ENCODE measurements around the gene CRADD.
"Not testable (repeated sequence)": the region's sequence is repeated elsewhere in the genome, so short reads cannot be mapped to it uniquely, and the experiment has no call there.

CRADD gene

DNA sequence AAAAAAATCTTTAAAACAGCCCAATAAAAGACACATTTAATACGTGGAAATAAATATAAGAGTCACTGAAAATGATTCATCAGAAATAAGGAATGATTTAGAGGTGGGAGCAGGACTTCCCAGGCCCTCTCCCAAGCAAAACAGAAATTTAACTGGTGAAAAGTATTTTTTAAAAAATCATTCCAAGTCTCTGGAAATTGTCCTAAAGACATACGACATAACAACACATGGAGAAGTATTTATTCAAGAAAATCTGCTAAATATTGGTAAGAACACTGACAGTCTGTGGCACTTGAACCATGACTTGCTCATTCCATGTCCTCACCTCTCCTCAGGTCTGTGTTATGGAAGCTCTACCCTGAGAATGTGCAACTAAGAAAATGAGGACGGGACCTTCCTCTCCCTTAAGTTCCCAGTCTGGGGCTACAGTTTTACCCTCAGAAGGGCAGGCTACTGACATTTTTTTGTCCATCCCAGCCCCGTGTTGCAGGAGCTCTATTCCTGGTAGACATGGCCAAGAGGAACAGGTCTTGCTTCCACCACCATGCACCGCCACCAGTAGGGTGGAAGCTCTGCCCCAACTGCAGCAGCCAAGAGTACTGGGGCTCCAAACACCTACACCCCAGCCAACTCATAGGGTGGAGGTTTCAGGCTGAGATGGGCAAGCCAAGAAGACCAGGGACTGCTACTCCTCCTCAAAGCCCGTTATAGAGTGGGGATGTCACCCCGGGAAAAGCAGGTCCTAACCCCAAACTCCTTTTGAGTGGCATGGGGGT is 193.0 kb downstream of the CRADD start:
- DNase-seq (ENCODE audit: low read depth, low spot score): no peak

- not testable (repeated sequence) for DNase-seq (ENCODE audit: low read depth, low spot score)
Observed at GRCh38 chr12:93871566-93871965, 194.4 kb downstream of the CRADD start.

DNA sequence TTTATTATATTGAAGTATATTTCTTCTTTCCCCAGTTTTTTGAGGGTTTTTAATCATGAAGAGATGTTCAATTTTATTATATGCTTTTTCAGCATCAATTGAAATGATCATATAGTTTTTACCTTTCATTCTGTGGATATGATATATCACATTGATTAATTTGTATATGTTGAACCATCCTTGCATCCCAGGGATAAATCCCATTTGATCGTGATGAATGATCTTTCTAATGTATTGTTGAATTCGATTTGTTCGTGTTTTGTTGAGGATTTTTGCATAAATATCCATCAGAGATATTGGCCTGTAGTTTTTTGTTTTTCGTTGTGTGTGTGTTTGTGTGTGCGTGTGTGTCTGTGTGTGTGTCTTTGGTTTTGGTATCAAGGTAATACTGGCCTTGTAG is 196.4 kb downstream of the CRADD start:
- DNase-seq (ENCODE audit: low read depth, low spot score): no peak

GRCh38 chr12:93875157-93875556 is 198.0 kb downstream of the CRADD start:
- DNase-seq (ENCODE audit: low read depth, low spot score): no peak

- no peak for DNase-seq (ENCODE audit: low read depth, low spot score)
Observed at GRCh38 chr12:93876360-93876759, 199.2 kb downstream of the CRADD start.

GRCh38 chr12:93877446-93877845 is 200.3 kb downstream of the CRADD start:
- no peak for DNase-seq (ENCODE audit: low read depth, low spot score)

- DNase-seq (ENCODE audit: low read depth, low spot score): no peak
Observed at GRCh38 chr12:93879476-93880421, 202.6 kb downstream of the CRADD start.

DNA sequence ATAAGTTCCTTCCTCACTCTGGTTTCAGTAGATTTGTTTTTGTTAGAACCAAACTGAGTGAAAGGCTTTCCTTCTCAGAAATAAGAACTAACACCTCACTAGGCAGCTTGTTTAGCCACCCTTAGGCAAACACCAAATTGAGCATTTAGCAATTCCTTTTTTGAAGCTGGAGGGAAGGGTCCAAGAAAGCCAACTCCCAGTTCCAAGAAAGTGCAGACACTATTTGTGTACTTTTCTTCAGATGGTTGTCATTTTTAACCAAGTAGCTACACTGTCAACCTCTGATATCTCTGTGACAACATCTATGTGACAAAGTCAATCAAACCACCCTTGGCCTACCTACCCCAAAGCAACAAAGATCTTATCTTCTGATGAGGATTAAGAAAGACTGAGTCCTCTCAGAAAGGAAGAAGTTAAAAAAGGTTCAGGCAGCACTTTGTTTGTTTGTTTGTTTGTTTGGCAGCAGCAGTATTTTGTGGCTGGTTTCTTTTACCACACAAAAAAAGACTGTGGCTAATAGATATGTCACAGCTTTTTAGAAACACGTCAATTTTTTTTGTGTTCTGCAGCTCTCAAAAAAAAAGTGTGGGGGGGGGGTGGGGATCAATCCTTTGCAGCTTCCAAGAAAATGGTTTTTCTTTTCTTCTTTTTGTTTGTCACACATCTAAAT is 203.8 kb downstream of the CRADD start:
- DNase-seq (ENCODE audit: low read depth, low spot score): no peak

DNA sequence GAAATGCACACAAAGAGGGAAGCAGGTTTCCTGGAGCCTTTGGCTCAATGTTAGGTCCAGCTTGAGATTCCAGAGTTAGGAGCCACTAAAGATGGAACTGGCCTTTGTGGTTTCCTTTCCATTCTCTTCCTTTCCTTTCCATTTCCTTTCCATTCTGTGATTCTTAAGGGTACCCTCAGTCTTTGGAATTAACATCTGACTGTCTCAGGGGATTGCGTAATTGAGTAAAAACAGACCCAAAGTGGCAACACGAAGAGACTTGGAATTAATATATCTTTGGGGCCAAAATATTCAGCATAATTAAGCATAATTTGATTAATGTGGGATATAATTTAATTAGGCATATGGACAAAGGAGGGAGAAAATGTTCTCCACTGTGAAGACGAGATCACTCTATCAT is 205.6 kb downstream of the CRADD start:
- no peak for DNase-seq (ENCODE audit: low read depth, low spot score)

DNA sequence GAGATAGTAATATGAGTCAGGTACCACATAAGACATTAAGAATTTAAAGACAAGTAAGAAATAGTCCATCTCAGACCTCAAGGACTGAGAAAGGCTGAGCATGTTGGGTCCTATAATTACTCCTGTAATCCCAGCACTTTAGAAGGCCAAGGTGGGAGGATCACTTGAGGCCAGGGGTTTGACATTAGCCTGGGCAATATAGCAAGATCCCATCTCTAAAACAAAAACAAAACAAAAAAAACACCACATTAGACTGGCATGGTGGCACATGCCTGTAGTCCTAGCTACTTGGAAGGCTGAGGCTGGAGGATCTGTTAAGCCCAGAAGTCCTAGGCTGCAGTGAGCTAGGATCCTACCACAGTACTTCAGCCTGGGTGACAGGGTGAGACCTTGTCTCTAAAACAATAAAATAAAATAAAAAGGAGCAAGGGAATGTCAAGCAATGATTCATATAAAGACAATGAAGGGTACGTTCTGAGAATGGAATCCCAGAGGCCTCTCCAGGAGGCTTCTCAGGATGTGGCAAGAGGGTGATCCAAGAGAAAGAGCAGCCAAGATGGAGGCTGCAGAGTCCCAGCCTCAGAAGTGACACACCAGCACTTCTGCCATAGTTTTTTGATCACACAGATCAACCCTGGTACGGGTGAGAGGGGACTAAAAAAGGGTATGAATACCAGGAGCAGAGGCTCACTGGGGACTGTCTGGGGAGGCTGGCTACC is 206.4 kb downstream of the CRADD start:
- no peak for DNase-seq (ENCODE audit: low read depth, low spot score)

DNA sequence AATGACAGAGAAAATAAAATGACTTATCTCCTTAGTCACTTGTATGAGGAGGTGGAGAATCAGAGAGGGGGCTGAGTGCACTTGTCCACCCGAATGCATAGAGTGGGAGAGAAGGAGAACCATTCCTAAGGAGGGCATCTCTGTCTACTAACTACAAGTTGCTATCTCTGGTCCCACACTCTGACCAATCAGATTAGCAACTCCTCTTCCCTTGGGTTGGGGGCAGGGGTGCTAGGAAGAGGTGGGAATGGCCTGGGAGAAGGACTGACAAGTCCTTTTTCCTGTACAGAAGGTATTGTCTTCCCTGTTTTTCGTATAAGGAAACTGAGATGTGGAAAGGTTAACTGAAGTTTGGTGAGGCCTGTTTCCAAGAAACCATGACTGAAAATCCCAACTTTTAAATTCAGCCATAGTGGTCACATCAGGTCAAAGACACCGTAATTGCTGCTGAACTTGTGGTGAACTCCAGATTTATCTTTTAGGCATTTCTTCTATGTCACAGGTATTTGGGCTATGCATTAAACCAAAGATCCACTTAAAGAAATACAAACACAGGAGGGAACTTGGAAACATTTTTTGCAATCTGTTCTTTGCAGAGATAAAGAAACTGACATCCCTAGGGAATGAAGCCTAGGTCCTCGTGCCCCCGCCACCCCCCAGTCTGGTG is 207.8 kb downstream of the CRADD start:
- DNase-seq (ENCODE audit: low read depth, low spot score): no peak

DNA sequence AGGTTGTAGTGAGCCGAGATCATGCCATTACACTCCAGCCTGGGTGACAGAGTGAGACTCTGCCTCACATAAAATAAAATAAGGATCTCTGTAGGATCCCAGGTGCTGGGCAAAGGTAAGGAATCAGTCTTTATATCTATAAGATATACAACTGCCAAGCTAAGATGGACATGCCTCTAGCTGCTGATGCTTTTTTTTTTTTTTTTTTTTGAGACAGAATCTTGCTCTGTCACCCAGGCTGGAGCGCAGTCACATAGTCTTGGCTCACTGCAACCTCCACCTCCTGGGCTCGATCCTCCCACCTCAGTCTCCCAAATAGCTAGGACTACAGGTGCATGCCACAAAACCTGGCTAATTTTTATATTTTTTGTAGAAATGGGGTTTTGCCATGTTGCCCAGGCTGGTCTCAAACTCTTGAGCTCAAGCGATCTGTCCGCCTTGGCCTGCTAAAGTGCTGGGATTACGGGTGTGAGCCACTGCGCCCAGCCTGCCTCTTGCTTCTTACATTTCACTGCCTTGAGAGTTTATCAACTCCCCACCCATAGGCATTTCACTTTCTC is 208.9 kb downstream of the CRADD start:
- not testable (repeated sequence) for DNase-seq (ENCODE audit: low read depth, low spot score)

GRCh38 chr12:93886533-93887511 is 209.6 kb downstream of the CRADD start:
- DNase-seq (ENCODE audit: low read depth, low spot score): no peak

DNA sequence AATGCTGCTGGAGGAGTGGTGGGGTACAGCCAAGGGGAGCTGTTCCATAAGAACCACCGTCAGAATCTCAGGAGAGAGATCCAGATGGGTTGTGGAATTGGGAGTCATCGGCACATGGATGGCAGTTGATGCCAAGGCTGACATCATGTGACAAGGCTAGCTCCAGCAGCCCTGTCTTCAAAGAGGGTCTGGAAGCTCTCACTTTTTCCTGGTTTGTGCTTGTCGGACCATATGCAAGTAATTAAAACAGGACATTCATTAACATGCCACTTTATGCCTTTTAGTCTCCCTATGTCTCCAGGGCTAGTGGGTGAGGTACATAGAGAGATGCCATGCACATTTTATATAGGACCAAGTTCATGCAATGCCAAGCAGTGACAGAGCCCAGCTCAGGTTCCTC is 211.8 kb downstream of the CRADD start:
- DNase-seq (ENCODE audit: low read depth, low spot score): no peak

DNA sequence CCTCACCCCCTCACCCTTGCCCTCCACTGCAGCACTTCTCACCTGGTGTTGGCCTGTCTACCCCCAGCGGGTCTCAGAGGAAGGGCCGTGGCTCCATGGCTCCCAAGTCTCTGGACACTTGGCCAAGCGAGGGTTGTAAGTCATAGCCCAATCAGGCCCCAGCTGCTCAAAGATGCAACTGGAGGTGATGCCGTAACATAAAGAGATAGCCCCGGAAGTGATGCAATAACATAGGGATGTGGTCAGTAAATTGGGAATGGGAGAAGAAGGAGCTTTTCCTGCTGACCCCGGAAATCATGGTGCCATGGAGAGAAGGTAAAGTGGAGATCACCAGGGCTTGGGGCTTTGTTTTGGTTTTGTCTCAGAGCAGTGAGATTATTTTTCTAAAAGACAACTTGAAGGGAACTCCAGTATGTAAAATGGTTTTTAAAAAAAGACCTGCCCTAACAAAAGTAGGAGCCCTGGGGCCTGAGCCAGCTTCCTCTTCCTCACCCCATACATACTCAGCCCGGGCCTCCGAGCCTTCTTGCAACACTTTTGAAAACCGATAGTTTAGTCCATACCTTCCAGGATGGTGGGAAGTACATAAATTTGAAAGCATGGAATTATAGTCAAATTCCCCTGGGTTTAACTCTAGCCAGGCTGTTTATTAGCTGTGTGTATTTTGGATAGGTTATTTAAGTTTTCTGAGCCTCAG is 212.5 kb downstream of the CRADD start:
- no peak for DNase-seq (ENCODE audit: low read depth, low spot score)

GRCh38 chr12:93892423-93893268 is 215.5 kb downstream of the CRADD start:
- no peak for DNase-seq (ENCODE audit: low read depth, low spot score)

DNA sequence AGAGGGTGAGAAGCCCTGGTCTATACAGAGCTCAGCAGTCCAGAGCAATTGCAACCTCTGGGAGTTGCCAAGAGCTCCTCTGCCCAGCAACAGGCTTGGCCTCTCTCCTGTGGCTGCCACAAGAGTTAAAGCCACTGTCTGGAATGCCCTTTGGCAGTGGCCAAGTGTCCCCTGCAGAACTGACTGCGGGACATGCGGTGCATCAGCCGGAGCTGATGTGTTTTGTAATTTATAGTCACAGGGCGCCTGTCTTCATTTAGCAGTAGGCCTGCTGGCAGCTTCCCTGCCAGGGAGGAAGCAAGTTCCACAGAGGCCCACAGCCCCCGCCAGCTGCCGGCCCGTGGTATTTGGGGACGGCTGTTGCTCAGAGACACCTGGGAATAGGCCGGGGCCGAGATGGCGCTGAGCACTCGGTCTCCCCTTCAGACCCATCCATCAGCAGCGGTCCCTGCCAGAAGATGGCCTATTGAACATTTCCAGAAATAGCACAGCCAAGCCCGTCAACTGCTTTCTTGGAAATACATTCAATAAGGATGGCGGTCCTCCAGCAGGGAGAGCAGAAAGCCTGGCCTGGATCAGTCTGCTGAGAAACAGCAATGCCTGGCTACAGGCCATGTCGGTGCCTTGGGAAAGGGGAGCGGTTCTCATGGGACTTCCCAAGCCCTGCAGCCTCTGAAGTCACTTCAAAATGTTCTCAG is 217.4 kb downstream of the CRADD start:
- no peak for DNase-seq (ENCODE audit: low read depth, low spot score)

Measured in iPS DF 19.7 (cell line).